Osteoblast (primary cell): ENCODE results near the gene FBXO45. TPM values are rescaled to one million over a fixed set of nuclear protein-coding genes. Genes with fewer than 3 reads are reported as not detected.
A peak's percentile ranks its signal among the peaks of the same experiment; 100 is the strongest.
"Not testable (repeated sequence)": the region's sequence is repeated elsewhere in the genome, so short reads cannot be mapped to it uniquely, and the experiment has no call there.

Experiments used
- DNase-seq: peaks from one replicate; pipeline ENCODE4 v3.0.0; 2011; ENCODE audit warnings: low spot score, mixed read lengths; ENCODE audit not compliant: insufficient read length; ENCODE audit errors: missing footprints
- H2AFZ ChIP-seq: 2 replicates; pipeline ENCODE4 v1.6.0; 2011; ENCODE audit warnings: mild to moderate bottlenecking, low read length
- H3K27ac ChIP-seq: 2 replicates; pipeline ENCODE4 v1.5.1; 2011; ENCODE audit warnings: mild to moderate bottlenecking, low read depth, low read length, moderate library complexity
- H3K27me3 ChIP-seq: 2 replicates; pipeline ENCODE4 v1.6.0; 2012; ENCODE audit warnings: mild to moderate bottlenecking, control low read depth, inconsistent platforms, low read length, moderate library complexity; ENCODE audit not compliant: insufficient read depth
- H3K36me3 ChIP-seq: 2 replicates; pipeline ENCODE4 v1.5.1; 2011; ENCODE audit warnings: mild to moderate bottlenecking, low read length, control low read depth, moderate library complexity; ENCODE audit not compliant: insufficient read depth
- H3K4me1 ChIP-seq: 2 replicates; pipeline ENCODE4 v1.5.1; 2011; ENCODE audit warnings: mild to moderate bottlenecking, low read length, control low read depth, moderate library complexity; ENCODE audit not compliant: insufficient read depth
- H3K4me2 ChIP-seq: 2 replicates; pipeline ENCODE4 v1.6.0; 2011; ENCODE audit warnings: mild to moderate bottlenecking, low read length; ENCODE audit not compliant: insufficient read depth
- H3K4me3 ChIP-seq: fragments of 200-600 bp; sonication (generic); 3 replicates; pipeline ENCODE4 v1.5.1; 2012; ENCODE audit warnings: mild to moderate bottlenecking, low read length, inconsistent platforms; ENCODE audit not compliant: insufficient read depth
- H3K79me2 ChIP-seq: 2 replicates; pipeline ENCODE4 v1.6.0; 2012; ENCODE audit warnings: mild to moderate bottlenecking, low read length, control low read depth, inconsistent platforms; ENCODE audit not compliant: insufficient read depth
- H3K9me3 ChIP-seq: 2 replicates; pipeline ENCODE4 v1.5.1; 2011; ENCODE audit warnings: low read depth, low read length, control low read depth
- H4K20me1 ChIP-seq: 2 replicates; pipeline ENCODE4 v1.6.0; 2012; ENCODE audit warnings: mild to moderate bottlenecking, low read length, control low read depth; ENCODE audit not compliant: insufficient read depth
- CTCF ChIP-seq: IDR thresholded peaks from 2 replicates; pipeline ENCODE4 v1.5.1; 2011; ENCODE audit warnings: mild to moderate bottlenecking, low read depth, low read length, moderate library complexity; ENCODE audit errors: extremely low read depth
- total RNA-seq: library from RNA; depleted of rRNA; stranded (reverse); fragments of >200 nt; gene quantifications from 2 replicates; pipeline ENCODE4 v1.2.3, GENCODE V29; 2012

The FBXO45 gene
- total RNA-seq, 1 donor = 8.0 TPM

- Histone ChIP-seq H3K27me3 (no peaks in the 10 kb centered on the region), H3K9me3 (no peaks in the 10 kb centered on the region), H3K4me3 (no peak overlapping the region), H2AFZ (no peak overlapping the region), H4K20me1 (no peaks in the 10 kb centered on the region), H3K36me3 (peaks cover 3% of the 10 kb centered on the region), H3K27ac (no peak overlapping the region), H3K79me2 (no peaks in the 10 kb centered on the region), H3K4me1 (no peaks in the 10 kb centered on the region), H3K4me2 (no peak overlapping the region)
- no peak for TF ChIP-seq CTCF
- peak; percentile 41 for DNase-seq
These were observed 21.8 kb downstream of the FBXO45 start for GRCh38 chr3:196590279-196590678.

- no peak overlapping the region for H3K27ac ChIP-seq
- H3K4me3 ChIP-seq = no peak overlapping the region
- H3K79me2 ChIP-seq = no peaks in the 10 kb centered on the region
- peak; percentile 64 for DNase-seq
- H3K4me1 ChIP-seq = no peaks in the 10 kb centered on the region
- H3K9me3 ChIP-seq = no peaks in the 10 kb centered on the region
- peaks cover 15% of the 10 kb centered on the region for H3K27me3 ChIP-seq
- H3K4me2 ChIP-seq = no peak overlapping the region
- H3K36me3 ChIP-seq = no peaks in the 10 kb centered on the region
- no peak for TF ChIP-seq CTCF
- no peaks in the 10 kb centered on the region for H4K20me1 ChIP-seq
- H2AFZ ChIP-seq = no peak overlapping the region
These were observed 27.9 kb downstream of the FBXO45 start for GRCh38 chr3:196596355-196596754.

- not testable (repeated sequence) for H3K4me3 ChIP-seq, H3K4me1 ChIP-seq, H3K27ac ChIP-seq, H3K9me3 ChIP-seq, DNase-seq, H3K36me3 ChIP-seq, H4K20me1 ChIP-seq, H3K79me2 ChIP-seq, H2AFZ ChIP-seq
- Histone ChIP-seq H3K4me2 (peak overlapping the region; percentile 32), H3K27me3 (peaks cover 17% of the 10 kb centered on the region)
These were observed 29.7 kb downstream of the FBXO45 start for GRCh38 chr3:196597971-196598733.

GRCh38 chr3:196599734-196600128 is 31.3 kb downstream of the FBXO45 start:
- H4K20me1 ChIP-seq = no peaks in the 10 kb centered on the region
- no peak overlapping the region for H2AFZ ChIP-seq
- H3K27ac ChIP-seq = no peak overlapping the region
- H3K4me1 ChIP-seq = no peaks in the 10 kb centered on the region
- H3K9me3 ChIP-seq = no peaks in the 10 kb centered on the region
- H3K36me3 ChIP-seq = no peaks in the 10 kb centered on the region
- no peak for TF ChIP-seq CTCF
- no peak overlapping the region for H3K4me3 ChIP-seq
- H3K27me3 ChIP-seq = peaks cover 18% of the 10 kb centered on the region
- no peaks in the 10 kb centered on the region for H3K79me2 ChIP-seq
- no peak overlapping the region for H3K4me2 ChIP-seq
- peak; percentile 83 for DNase-seq
